Liver (tissue), 3 donors: ENCODE measurements around the gene DNAH8.

Experiments used
- TAF1 ChIP-seq: conservative IDR thresholded peaks from 2 replicates; pipeline ENCODE4 v1.6.1; 2016; ENCODE audit warnings: antibody characterized with exemption, mild to moderate bottlenecking
- TF ChIP-seq, protein P1 (sequence below): fragments of 150-350 bp; IDR thresholded peaks from 2 replicates; pipeline ENCODE4 v1.5.1; 2017; ENCODE audit warnings: improper control_type of control experiment, low read depth, low read length; ENCODE audit not compliant: missing input control
- donor health status: healthy.
- donor health status: healthy.

DNA sequence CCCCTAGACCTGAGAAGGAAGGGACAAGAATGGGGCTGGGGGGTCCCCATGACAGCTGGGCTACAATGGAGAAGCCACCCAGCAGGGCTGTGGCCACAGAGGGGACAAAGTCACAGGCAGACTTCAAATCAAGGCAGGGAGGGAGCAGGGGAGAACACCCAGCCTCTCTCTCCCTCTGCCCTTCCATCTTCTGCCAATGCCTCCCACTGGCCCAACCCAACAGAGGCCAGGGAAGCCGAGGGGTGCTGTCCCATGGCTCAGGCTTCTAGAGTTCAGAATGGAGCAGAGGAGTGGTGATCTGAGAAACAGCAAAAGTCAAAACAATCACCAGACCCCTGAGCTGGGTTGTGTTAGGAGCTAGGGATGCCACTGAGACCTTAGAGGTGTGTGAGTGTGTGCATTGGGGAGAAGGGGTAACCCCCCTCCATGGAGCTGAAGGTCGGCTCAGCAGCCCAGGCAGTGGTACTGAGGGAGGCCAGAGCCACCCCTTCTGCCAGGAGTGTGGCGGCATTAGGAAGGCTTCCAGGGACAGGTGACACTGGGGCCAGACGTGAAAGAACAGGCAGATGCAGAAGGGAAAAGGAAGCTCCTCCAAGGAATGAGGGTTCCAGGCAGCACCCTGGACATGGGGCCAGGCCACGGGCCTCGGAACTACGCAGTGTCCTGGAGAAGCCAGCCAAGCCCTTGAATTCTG lies 345.5 kb downstream of the DNAH8 start:
- TF ChIP-seq, protein P1, sequence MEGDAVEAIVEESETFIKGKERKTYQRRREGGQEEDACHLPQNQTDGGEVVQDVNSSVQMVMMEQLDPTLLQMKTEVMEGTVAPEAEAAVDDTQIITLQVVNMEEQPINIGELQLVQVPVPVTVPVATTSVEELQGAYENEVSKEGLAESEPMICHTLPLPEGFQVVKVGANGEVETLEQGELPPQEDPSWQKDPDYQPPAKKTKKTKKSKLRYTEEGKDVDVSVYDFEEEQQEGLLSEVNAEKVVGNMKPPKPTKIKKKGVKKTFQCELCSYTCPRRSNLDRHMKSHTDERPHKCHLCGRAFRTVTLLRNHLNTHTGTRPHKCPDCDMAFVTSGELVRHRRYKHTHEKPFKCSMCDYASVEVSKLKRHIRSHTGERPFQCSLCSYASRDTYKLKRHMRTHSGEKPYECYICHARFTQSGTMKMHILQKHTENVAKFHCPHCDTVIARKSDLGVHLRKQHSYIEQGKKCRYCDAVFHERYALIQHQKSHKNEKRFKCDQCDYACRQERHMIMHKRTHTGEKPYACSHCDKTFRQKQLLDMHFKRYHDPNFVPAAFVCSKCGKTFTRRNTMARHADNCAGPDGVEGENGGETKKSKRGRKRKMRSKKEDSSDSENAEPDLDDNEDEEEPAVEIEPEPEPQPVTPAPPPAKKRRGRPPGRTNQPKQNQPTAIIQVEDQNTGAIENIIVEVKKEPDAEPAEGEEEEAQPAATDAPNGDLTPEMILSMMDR = no peak
- TF ChIP-seq TAF1 = no peak
